Thymus (tissue), 11 donors: ENCODE data around the gene EPS8L3. TPM values are rescaled to one million over a fixed set of nuclear protein-coding genes. Genes with fewer than 3 reads are reported as not detected.
"Not testable (repeated sequence)": the region's sequence is repeated elsewhere in the genome, so short reads cannot be mapped to it uniquely, and the experiment has no call there.

ENCODE experiments used
- DNase-seq, 9 donors: peaks; one replicate each; pipeline ENCODE4 v3.0.0-alpha.2; 2013; ENCODE audit warnings: low spot score in 9 of 9, low read depth in 6 of 9, missing footprints in 1 of 9
- H3K27ac ChIP-seq, 2 donors: one replicate each; pipeline ENCODE4 v1.5.1; 2013; ENCODE audit warnings: control low read depth in 1 of 2, low read depth in 1 of 2, low read length in 1 of 2, mild to moderate bottlenecking in 1 of 2, moderate library complexity in 1 of 2
- H3K27me3 ChIP-seq, 2 donors: one replicate each; pipeline ENCODE4 v1.5.1; 2013; ENCODE audit warnings: low read length in 1 of 2; ENCODE audit not compliant: control insufficient read depth in 2 of 2, insufficient read depth in 1 of 2
- H3K36me3 ChIP-seq, 2 donors: one replicate each; pipeline ENCODE4 v1.5.1; 2013; ENCODE audit warnings: low read length in 1 of 2, mild to moderate bottlenecking in 1 of 2, moderate library complexity in 1 of 2; ENCODE audit not compliant: control insufficient read depth in 2 of 2, insufficient read depth in 2 of 2
- H3K4me1 ChIP-seq, 2 donors: one replicate each; pipeline ENCODE4 v1.5.1; 2013; ENCODE audit warnings: low read length in 2 of 2; ENCODE audit not compliant: control insufficient read depth in 2 of 2, insufficient read depth in 2 of 2
- H3K4me3 ChIP-seq, 2 donors: one replicate each; pipeline ENCODE4 v1.5.1; 2013; ENCODE audit warnings: low read length in 2 of 2, control low read depth in 1 of 2, mild to moderate bottlenecking in 1 of 2
- H3K9me3 ChIP-seq, 2 donors: one replicate each; pipeline ENCODE4 v1.5.1; 2013; ENCODE audit warnings: low read length in 1 of 2, mild to moderate bottlenecking in 1 of 2; ENCODE audit not compliant: control insufficient read depth in 2 of 2, insufficient read depth in 1 of 2
- WGBS: extraction: QIAGEN DNeasy Blood & Tissue Kit; methylation state at CpG from one replicate; pipeline ENCODE4 v1.1.7; 2013; 5-methylcytosine and 5-hydroxymethylcytosine counted together
- polyA plus RNA-seq: library from polyadenylated mRNA; stranded (reverse); fragments of 200-250 nt; gene quantifications from one replicate; pipeline ENCODE4 v1.2.3, GENCODE V29; 2013
- total RNA-seq: library from RNA; stranded (reverse); fragments of 120-200 nt; gene quantifications from one replicate; pipeline ENCODE4 v1.2.4, GENCODE V29; 2013
- donor health status: healthy.

Gene EPS8L3
- total and polyA plus RNA-seq, 2 donors, result 0.02 TPM; not detected in 1

DNA sequence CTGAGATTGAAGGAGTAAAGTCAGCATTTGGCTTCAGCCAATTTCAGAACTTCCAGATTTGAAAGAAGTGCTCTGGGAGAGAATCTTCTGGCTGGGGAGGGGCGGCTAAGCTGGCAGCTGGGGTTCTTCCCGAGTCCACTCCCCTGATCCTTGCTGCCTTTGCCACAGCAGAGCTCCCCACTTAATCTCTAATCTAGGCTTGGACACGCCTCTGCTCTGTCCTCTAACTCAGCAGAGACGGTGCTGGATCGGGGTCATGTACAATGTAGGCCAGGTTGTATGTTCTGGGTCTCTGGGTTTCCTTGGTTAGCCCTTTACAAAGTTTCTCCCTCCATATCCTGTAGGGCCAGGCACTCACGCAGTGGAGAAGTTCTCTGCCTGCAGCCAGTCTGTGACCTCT is 12.8 kb downstream of the EPS8L3 start:
- Histone ChIP-seq H3K27ac (no peak overlapping the region), H3K36me3 (no peaks in the 10 kb centered on the region)
- 98% methylated on average over 6 of the region's 6 CpGs for WGBS

DNA sequence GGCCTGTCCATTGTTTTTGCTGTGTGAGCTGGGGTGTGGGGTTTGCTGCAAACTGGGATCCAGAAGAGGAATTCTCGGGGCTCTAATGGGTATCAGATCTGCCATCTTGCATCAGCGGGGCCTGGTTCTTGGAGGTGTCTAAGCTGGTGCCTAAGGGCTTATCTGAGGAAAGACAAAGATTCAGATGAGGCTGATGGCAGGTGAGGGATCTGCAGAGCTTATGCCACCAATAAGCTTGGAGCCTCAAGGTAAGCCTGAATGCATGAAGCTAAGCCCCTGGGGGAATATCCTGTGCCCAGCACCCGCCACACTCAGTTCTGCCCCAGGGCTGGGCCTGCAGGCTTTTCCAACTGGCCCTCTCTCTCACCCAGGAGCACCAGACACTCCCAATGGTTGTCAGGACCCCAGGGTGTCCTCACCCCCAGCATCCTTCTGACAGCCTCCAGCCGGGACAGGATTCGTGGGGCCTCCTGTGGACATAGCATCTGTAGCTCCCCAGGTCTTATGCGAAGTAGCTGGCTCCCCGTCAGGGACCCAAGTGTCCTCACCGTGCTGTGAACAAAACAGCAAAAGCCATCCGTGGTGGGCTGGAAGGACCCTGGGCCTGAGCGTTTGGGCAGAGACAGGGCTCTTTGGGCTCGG is 13.4 kb downstream of the EPS8L3 start:
- H3K27me3 ChIP-seq, result peaks cover 0 to 3% of the 10 kb centered on the region in 2 donors
- no peaks in the 10 kb centered on the region for H3K4me1 ChIP-seq
- no peaks in the 10 kb centered on the region for H3K9me3 ChIP-seq
- H3K27ac ChIP-seq, result no peak overlapping the region
- no peaks in the 10 kb centered on the region for H3K36me3 ChIP-seq
- no peak overlapping the region for H3K4me3 ChIP-seq
- DNase-seq, result no peak
- 93% methylated on average over 11 of the region's 11 CpGs for WGBS

More for the DNA sequence above, 12.8 kb downstream of the EPS8L3 start:
- DNase-seq, result no peak
- H3K9me3 ChIP-seq, result no peaks in the 10 kb centered on the region
- no peaks in the 10 kb centered on the region for H3K4me1 ChIP-seq
- peaks cover 0 to 3% of the 10 kb centered on the region in 2 donors for H3K27me3 ChIP-seq
- H3K4me3 ChIP-seq, result no peak overlapping the region

DNA sequence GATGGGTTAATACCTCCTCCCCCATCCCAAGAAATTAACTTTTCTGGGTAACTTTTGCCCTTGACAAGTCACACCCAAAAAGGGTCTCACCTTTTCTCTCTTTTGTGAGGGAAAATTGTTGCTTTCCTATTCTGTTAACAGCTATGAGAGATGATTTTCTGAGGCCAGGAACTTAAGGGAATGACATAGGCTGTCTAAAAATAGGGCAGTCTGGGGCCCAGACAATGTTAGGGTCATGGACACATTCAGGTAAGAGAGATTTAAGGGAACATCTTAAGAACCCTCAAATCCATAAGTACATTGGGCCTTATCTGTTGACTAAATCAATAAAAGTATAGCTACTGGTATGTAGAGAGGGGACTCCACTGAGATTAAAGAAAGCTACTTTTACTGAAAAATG is 14.5 kb downstream of the EPS8L3 start:
- Histone ChIP-seq H3K27me3 (peaks cover 0 to 3% of the 10 kb centered on the region in 2 donors), H3K36me3 (no peaks in the 10 kb centered on the region), H3K9me3 (no peaks in the 10 kb centered on the region), H3K27ac (no peak overlapping the region), H3K4me1 (no peaks in the 10 kb centered on the region), H3K4me3 (no peak overlapping the region)
- no peak for DNase-seq

DNA sequence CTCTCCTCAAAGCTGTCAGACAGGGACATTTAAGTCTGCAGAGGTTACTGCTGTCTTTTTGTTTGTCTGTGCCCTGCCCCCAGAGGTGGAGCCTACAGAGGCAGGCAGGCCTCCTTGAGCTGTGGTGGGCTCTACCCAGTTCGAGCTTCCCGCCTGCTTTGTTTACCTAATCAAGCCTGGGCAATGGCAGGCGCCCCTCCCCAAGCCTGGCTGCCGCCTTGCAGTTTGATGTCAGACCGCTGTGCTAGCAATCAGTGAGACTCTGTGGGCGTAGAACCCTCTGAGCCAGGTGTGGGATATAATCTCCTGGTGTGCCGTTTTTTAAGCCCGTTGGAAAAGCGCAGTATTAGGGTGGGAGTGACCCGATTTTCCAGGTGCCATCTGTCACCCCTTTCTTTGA is 15.4 kb downstream of the EPS8L3 start:
- H3K27me3 ChIP-seq, DNase-seq, H3K4me3 ChIP-seq, H3K36me3 ChIP-seq, H3K27ac ChIP-seq, H3K4me1 ChIP-seq, H3K9me3 ChIP-seq: not testable (repeated sequence)
- WGBS, result 97% methylated on average over 10 of the region's 10 CpGs

DNA sequence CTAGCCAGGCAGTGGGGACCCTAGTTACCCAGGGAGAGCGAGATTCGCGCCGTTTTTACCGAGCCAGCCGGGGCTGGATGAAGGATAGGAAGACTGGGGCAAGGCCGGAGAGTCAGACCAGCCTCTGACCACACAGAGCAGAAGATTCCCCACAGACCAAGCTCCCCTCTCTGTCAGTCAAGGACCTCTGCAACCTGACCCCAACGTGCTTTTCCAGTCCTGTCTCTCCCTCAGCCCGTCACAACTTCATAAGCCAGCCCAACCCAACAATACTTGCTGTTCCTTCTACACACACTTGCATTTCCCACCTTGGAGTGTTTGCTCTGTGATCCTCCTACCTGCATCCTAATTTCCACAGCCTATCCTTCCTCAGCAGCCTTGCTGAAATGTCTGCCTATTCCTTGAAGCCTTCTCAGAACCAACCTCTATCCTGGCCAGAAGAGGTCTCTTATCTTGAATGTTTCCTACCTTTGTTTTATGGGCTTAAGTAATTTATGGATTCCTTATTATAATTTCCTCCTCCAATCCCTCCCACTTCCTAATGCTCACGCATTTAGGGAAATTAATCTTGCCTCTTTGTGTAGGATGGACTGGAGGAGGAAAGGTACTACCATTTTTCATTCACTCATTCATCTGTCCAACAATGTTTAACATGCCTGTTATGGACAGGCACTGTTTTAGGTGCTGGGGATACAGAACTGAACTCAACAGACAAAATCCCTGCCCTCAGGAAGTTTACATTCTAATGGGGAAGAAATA is 22.9 kb downstream of the EPS8L3 start, which contains the start of gene GSTM3:
Gene GSTM3 (minus strand): TSS at position 424 of the 759 bp plus-strand sequence. CDS start 751 bp downstream, outside the sequence.
- Histone ChIP-seq H3K36me3 (no peaks in the 10 kb centered on the region), H3K4me3 (peak within 1 kb of the TSS; percentile 63 to 65), H3K9me3 (no peaks in the 10 kb centered on the region), H3K4me1 (peaks cover 4 to 15% of the 10 kb centered on the region in 2 donors), H3K27ac (no peak within 1 kb of the TSS), H3K27me3 (peaks cover 21 to 26% of the 10 kb centered on the region in 2 donors)
- no peak for DNase-seq
- 17% methylated on average over 10 of the region's 10 CpGs for WGBS

DNA sequence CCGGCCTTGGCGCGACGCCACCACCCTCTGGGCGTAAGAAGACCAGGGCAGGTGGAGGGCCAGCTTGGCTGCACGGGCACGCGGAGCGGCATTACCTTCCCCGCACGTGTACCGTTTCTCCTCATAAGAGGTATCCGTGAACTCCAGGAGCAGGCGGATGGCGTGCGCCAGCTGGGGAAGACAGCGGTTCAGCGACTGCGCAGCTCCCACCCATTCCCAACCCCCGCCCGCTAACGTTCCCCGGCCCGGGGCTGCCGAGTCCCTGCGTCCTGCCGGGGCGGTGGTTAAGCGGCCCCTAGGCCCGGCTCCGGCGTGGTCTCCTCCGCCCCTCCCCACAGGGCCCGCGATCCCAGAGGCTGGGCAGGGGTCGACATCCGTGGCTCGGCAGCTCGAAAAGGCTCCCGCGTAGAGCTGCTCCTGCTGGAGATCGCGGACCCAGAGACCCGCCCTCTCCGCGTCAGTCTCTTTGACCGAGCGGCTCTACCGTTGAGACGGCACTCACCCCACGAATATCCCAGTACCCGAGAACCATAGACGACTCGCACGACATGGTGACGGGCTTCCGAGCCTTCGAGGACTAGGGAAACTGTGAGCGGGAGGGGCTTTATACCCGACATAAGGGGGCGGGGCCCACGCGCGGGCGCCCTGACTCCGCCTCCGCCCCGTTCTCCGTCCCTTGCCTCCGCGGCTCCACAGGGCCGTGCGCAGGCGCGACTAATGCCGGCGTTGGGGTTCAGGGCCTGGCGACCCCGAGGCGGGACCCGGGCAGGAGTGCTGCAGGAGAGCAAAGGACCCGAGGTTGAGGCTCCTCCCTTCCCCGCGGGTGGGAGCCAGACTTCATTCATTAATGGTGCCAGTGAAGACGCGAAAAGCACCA is 23.7 kb downstream of the EPS8L3 start:
- H3K36me3 ChIP-seq, result no peaks in the 10 kb centered on the region
- peak; percentile 48 to 88 (median 66) for DNase-seq
- peak overlapping the region; percentile 63 to 65 for H3K4me3 ChIP-seq
- 3% methylated on average over 86 of the region's 86 CpGs for WGBS
- H3K27me3 ChIP-seq, result peaks cover 21 to 26% of the 10 kb centered on the region in 2 donors
- no peaks in the 10 kb centered on the region for H3K9me3 ChIP-seq
- H3K27ac ChIP-seq, result no peak overlapping the region
- H3K4me1 ChIP-seq, result peaks cover 4 to 15% of the 10 kb centered on the region in 2 donors

DNA sequence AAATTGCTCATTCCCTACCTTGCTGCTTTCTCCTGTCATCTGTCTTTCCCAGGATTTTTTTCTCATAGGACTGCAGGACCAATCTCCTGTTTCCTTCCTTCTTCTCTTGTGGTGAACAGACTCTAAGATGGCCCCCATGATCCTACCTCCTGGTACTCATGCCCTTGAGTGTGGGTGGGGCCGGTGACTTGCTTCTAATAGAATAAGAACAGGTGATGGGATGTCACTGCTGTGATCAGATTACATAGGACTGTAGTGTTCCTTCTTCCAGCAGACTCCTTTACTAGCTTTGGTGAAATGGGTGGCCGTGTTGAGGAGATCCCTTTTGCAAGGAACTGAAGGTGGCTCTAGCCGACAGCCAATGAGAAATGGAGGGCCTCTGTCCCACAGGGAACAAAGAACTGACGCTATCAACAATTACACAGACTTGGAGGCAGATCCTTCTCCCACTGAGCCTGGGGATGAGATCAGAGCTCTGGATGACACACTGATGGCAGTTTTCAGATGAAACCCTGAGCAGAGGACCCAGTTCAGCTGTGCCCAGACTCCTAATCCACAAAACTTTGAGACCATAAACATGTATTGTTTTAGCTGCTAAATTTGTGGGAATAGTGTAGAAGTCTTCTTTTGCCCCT is 30.4 kb downstream of the EPS8L3 start:
- 96% methylated on average over 4 of the region's 4 CpGs for WGBS
- Histone ChIP-seq H3K4me3 (no peak overlapping the region), H3K27me3 (no peaks in the 10 kb centered on the region), H3K4me1 (peaks cover 4% of the 10 kb centered on the region in 2 donors), H3K9me3 (no peaks in the 10 kb centered on the region), H3K36me3 (no peaks in the 10 kb centered on the region), H3K27ac (no peak overlapping the region)
- DNase-seq, result no peak

DNA sequence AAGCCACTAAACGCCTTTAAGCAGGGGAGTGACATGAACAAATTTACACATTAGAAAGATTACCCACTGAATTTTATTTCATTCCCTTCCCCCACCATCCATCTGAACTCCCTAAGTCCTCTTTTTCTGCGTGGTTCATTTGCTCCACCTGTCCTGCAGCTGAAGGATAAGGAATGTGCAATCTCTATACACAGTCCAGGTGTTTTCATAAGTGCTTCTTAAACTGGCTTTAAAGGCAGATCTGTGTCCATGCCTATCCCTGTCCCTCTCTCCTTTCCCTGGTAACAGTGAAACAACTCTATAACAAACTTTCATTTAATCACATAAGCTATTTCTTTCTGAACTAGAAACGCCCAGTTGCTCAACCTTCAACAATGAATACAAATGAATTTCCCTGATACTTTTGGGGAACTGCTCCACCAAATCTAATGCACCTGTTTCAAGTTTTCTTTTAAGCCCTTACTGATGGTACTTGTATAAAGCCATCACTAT is 31.3 kb downstream of the EPS8L3 start:
- H3K4me3 ChIP-seq, result no peak overlapping the region
- 92% methylated on average over 3 of the region's 3 CpGs for WGBS
- H3K9me3 ChIP-seq, result no peaks in the 10 kb centered on the region
- peaks cover 4% of the 10 kb centered on the region in 2 donors for H3K4me1 ChIP-seq
- H3K27me3 ChIP-seq, result no peaks in the 10 kb centered on the region
- no peak overlapping the region for H3K27ac ChIP-seq
- no peak for DNase-seq
- no peaks in the 10 kb centered on the region for H3K36me3 ChIP-seq
